WTC11 (cell line): ENCODE data around the gene MTUS2. TPM values are rescaled to one million over a fixed set of nuclear protein-coding genes. Genes with fewer than 3 reads are reported as not detected.

Source experiments
- ATAC-seq: fragments of 200-7000 bp; cut with Tn5 transposase; 2 replicates; pipeline ENCODE4 v1.10.0; 2021; ENCODE audit warnings: mild to moderate bottlenecking, moderate library complexity
- CTCF ChIA-PET: fragments of 300-600 bp; sonication (Branson Sonifier 250); formaldehyde crosslinking; loops from one replicate; lab custom pipeline; 2021; ENCODE audit warnings: antibody characterized with exemption; lab: Charles Lee
- POLR2A ChIA-PET: fragments of 350-600 bp; sonication (Branson Sonifier 250); formaldehyde crosslinking; loops from one replicate; lab custom pipeline; 2021; ENCODE audit warnings: antibody characterized with exemption; lab: Charles Lee
- DNase-seq: peaks from one replicate; pipeline ENCODE4 v3.0.0; 2021; ENCODE audit warnings: low spot score
- H3K27ac Mint-ChIP-seq: 2 replicates; pipeline ENCODE4 v1.8.0; 2021; ENCODE audit warnings: mixed read lengths
- H3K27me3 Mint-ChIP-seq: 2 replicates; pipeline ENCODE4 v1.8.0; 2021; ENCODE audit warnings: low read depth, mild to moderate bottlenecking, moderate library complexity, mixed read lengths
- H3K36me3 Mint-ChIP-seq: 2 replicates; pipeline ENCODE4 v1.8.0; 2021; ENCODE audit warnings: mixed read lengths
- H3K4me1 Mint-ChIP-seq: 2 replicates; pipeline ENCODE4 v1.8.0; 2022; ENCODE audit warnings: mixed read lengths
- H3K4me3 Mint-ChIP-seq: 2 replicates; pipeline ENCODE4 v1.8.0; 2021; ENCODE audit warnings: mild to moderate bottlenecking, moderate library complexity, mixed read lengths
- H3K9me3 Mint-ChIP-seq: 2 replicates; pipeline ENCODE4 v1.8.0; 2021; ENCODE audit warnings: mixed read lengths
- AR ChIP-seq: fragments of 250-450 bp; sonication (Bioruptor Pico); IDR thresholded peaks from 2 replicates; pipeline ENCODE4 v1.9.0; 2021; ENCODE audit warnings: mild to moderate bottlenecking
- ATF1 ChIP-seq: sonication (generic); formaldehyde crosslinking; IDR thresholded peaks from 2 replicates; pipeline ENCODE4 v1.8.1; 2023; ENCODE audit warnings: mild to moderate bottlenecking, moderate library complexity, missing genetic modification reagents
- ATF2 ChIP-seq: sonication (generic); formaldehyde crosslinking; IDR thresholded peaks from 2 replicates; pipeline ENCODE4 v1.8.1; 2022; ENCODE audit warnings: low read depth, missing genetic modification reagents, borderline replicate concordance
- ATF3 ChIP-seq: sonication (generic); formaldehyde crosslinking; conservative IDR thresholded peaks from 2 replicates; pipeline ENCODE4 v1.8.1; 2022; ENCODE audit warnings: mild to moderate bottlenecking, missing genetic modification reagents
- CREB1 ChIP-seq: sonication (generic); formaldehyde crosslinking; IDR thresholded peaks from 2 replicates; pipeline ENCODE4 v1.8.0; 2023; ENCODE audit warnings: mild to moderate bottlenecking, missing genetic modification reagents
- CTCF ChIP-seq: fragments of 200-600 bp; IDR thresholded peaks from 2 replicates; pipeline ENCODE4 v1.8.0; 2022; ENCODE audit warnings: antibody characterized with exemption
- E2F1 ChIP-seq: sonication (generic); formaldehyde crosslinking; IDR thresholded peaks from 2 replicates; pipeline ENCODE4 v1.8.0; 2022; ENCODE audit warnings: mild to moderate bottlenecking, missing genetic modification reagents
- E2F5 ChIP-seq: sonication (generic); formaldehyde crosslinking; IDR thresholded peaks from 2 replicates; pipeline ENCODE4 v1.8.1; 2022; ENCODE audit warnings: mild to moderate bottlenecking, moderate library complexity, missing genetic modification reagents
- ETV6 ChIP-seq: sonication (generic); formaldehyde crosslinking; IDR thresholded peaks from 2 replicates; pipeline ENCODE4 v1.8.1; 2022; ENCODE audit warnings: mild to moderate bottlenecking, missing genetic modification reagents
- FOXK1 ChIP-seq: sonication (generic); formaldehyde crosslinking; IDR thresholded peaks from 2 replicates; pipeline ENCODE4 v1.8.0; 2022; ENCODE audit warnings: mild to moderate bottlenecking, moderate library complexity, missing genetic modification reagents
- GTF2I ChIP-seq: fragments of 250-450 bp; sonication (Bioruptor Pico); conservative IDR thresholded peaks from 2 replicates; pipeline ENCODE4 v1.4.0; 2021; ENCODE audit warnings: mild to moderate bottlenecking
- MLX ChIP-seq: sonication (generic); formaldehyde crosslinking; IDR thresholded peaks from 2 replicates; pipeline ENCODE4 v1.8.1; 2023; ENCODE audit warnings: mild to moderate bottlenecking, missing genetic modification reagents, moderate library complexity
- NFE2L1 ChIP-seq: sonication (generic); formaldehyde crosslinking; IDR thresholded peaks from 2 replicates; pipeline ENCODE4 v1.8.1; 2023; ENCODE audit warnings: missing genetic modification reagents
- PREB ChIP-seq: sonication (generic); formaldehyde crosslinking; IDR thresholded peaks from 2 replicates; pipeline ENCODE4 v1.8.1; 2022; ENCODE audit warnings: mild to moderate bottlenecking, missing genetic modification reagents, moderate library complexity, borderline replicate concordance
- SMAD3 ChIP-seq: sonication (generic); formaldehyde crosslinking; IDR thresholded peaks from 2 replicates; pipeline ENCODE4 v1.8.0; 2022; ENCODE audit warnings: missing genetic modification reagents, mild to moderate bottlenecking, borderline replicate concordance
- SMAD4 ChIP-seq: sonication (generic); formaldehyde crosslinking; IDR thresholded peaks from 2 replicates; pipeline ENCODE4 v1.8.0; 2022; ENCODE audit warnings: mild to moderate bottlenecking, missing genetic modification reagents
- STAT6 ChIP-seq: sonication (generic); formaldehyde crosslinking; conservative IDR thresholded peaks from 2 replicates; pipeline ENCODE4 v1.8.1; 2023; ENCODE audit warnings: mild to moderate bottlenecking, low read depth, missing genetic modification reagents, moderate library complexity
- ZNF232 ChIP-seq: sonication (generic); formaldehyde crosslinking; IDR thresholded peaks from 2 replicates; pipeline ENCODE4 v1.8.0; 2022; ENCODE audit warnings: mild to moderate bottlenecking, missing genetic modification reagents
- ZNF416 ChIP-seq: fragments of 250-450 bp; sonication (Bioruptor Pico); IDR thresholded peaks from 2 replicates; pipeline ENCODE4 v1.9.0; 2021; ENCODE audit warnings: mild to moderate bottlenecking, inconsistent platforms
- total RNA-seq: library from RNA; stranded (reverse); gene quantifications from 3 replicates; pipeline ENCODE4 v1.2.3, GENCODE V29; 2021

MTUS2 gene
- total RNA-seq, 1 experiment from 2014 or later: 0.22 TPM

GRCh38 chr13:29099781-29100406 is 279.8 kb downstream of the MTUS2 start (continued):
- TF ChIP-seq PREB (CRISPR knock-in tag) (no peak), ATF2 (CRISPR knock-in tag) (no peak), FOXK1 (no peak), GTF2I (CRISPR knock-in tag) (no peak), E2F1 (CRISPR knock-in tag) (no peak), MLX (CRISPR knock-in tag) (no peak), NFE2L1 (CRISPR knock-in tag) (no peak), ZNF232 (CRISPR knock-in tag) (no peak), STAT6 (CRISPR knock-in tag) (no peak), CTCF (no peak)
- TF ChIP-seq, all 79 proteins: peak for 0

- Mint-ChIP-seq H3K4me1 (no peaks in the 10 kb centered on the region; the same call in 1 of the 2 replicates), H3K36me3 (no peaks in the 10 kb centered on the region), H3K27ac (no peak overlapping the region), H3K27me3 (no peaks in the 10 kb centered on the region), H3K4me3 (no peak overlapping the region), H3K9me3 (no peaks in the 10 kb centered on the region; the same call in 1 of the 2 replicates)
- TF ChIP-seq AR (CRISPR knock-in tag): no peak
- TF ChIP-seq ATF1 (CRISPR knock-in tag): no peak
- no peak for TF ChIP-seq ATF3 (CRISPR knock-in tag)
- no peak for TF ChIP-seq SMAD3
- no peak for TF ChIP-seq E2F5 (CRISPR knock-in tag)
- TF ChIP-seq SMAD4: no peak
- no peak for TF ChIP-seq ATF2 (CRISPR knock-in tag)
- TF ChIP-seq CREB1: no peak
- no peak for TF ChIP-seq ZNF416
- no peak for TF ChIP-seq ETV6 (CRISPR knock-in tag)
- DNase-seq (no peak), ATAC-seq (no peak)
- CTCF ChIA-PET: no interaction called here
- POLR2A ChIA-PET: no interaction called here
Observed at GRCh38 chr13:29100758-29101157, 280.6 kb downstream of the MTUS2 start.
